Erythroblast (primary cell): ENCODE data around the gene STKLD1.

Experiments used
- GATA1 ChIP-seq: IDR thresholded peaks from 2 replicates; pipeline ENCODE4 v1.6.1; 2011; ENCODE audit warnings: low read depth, mild to moderate bottlenecking, control low read depth, low read length, moderate library complexity
- POLR2A ChIP-seq: IDR thresholded peaks from 2 replicates; pipeline ENCODE4 v1.6.1; 2011; ENCODE audit warnings: mild to moderate bottlenecking, low read length

DNA sequence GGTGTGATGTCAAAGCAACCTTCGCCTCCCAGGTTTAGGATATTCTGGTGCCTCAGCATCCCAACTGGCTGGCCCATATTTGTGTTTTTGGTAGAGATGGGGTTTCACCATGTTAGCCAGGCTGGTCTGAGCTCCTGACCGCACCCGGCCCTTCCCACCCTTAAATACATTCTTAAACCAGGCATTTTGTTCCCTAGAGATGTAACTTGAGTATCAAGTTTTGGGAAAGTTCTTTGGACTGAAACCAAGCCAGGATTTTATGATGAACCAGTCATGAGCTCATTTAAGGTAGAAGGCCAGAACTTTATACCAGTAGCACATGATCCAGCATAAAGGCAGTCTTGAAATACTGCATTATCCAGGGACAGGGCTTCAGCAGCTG, 24.6 kb upstream of the STKLD1 start:
- no peak for TF ChIP-seq POLR2A
- TF ChIP-seq GATA1, result no peak
